Activated naive CD4-positive, alpha-beta T cell treated with anti-CD3 and anti-CD28 coated beads for 36 hours (primary cell): ENCODE data around the gene CDCA7. TPM values are rescaled to one million over a fixed set of nuclear protein-coding genes. Genes with fewer than 3 reads are reported as not detected.
"Not testable (repeated sequence)": the region's sequence is repeated elsewhere in the genome, so short reads cannot be mapped to it uniquely, and the experiment has no call there.

Experiments used
- CTCF ChIA-PET: fragments of 350-600 bp; sonication (Branson Sonifier 250); formaldehyde crosslinking; loops from one replicate; lab custom pipeline; 2021; ENCODE audit warnings: antibody characterized with exemption; lab: Charles Lee
- DNase-seq: peaks from one replicate; pipeline ENCODE4 v3.0.0-alpha.2; 2020
- H3K27ac Mint-ChIP-seq: one replicate; pipeline ENCODE4 v1.8.0; 2021; ENCODE audit warnings: mild to moderate bottlenecking, mixed read lengths
- H3K27me3 Mint-ChIP-seq: one replicate; pipeline ENCODE4 v1.8.0; 2021; ENCODE audit warnings: low read depth, mixed read lengths
- H3K36me3 Mint-ChIP-seq: one replicate; pipeline ENCODE4 v1.8.0; 2021; ENCODE audit warnings: low read depth, mixed read lengths
- H3K4me1 Mint-ChIP-seq: one replicate; pipeline ENCODE4 v1.8.0; 2021; ENCODE audit warnings: low read depth, mixed read lengths
- H3K4me3 Mint-ChIP-seq: one replicate; pipeline ENCODE4 v1.8.0; 2021; ENCODE audit warnings: mild to moderate bottlenecking, moderate library complexity, mixed read lengths
- H3K9me3 Mint-ChIP-seq: one replicate; pipeline ENCODE4 v1.8.0; 2021; ENCODE audit warnings: mixed read lengths
- intact Hi-C: fragments of 100-400 bp; cut with micrococcal nuclease; formaldehyde crosslinking; loops from one replicate; pipeline ENCODE4 v1.15.1; 2023
- total RNA-seq, 2 experiments: library from RNA; stranded (reverse); gene quantifications; one replicate each; pipeline ENCODE4 v1.2.3, GENCODE V29; 2021

Gene CDCA7
- 10 to 100 TPM; 74.0 to 74.7 TPM for total RNA-seq

GRCh38 chr2:173354582-173355131 lies at the start of gene CDCA7:
CDCA7 (plus strand) TSS chr2:173354872; CDS start chr2:173354964, 92 bp downstream.
- Mint-ChIP-seq H3K27me3 (peaks cover 51% of the 10 kb centered on the region), H3K9me3 (no peaks in the 10 kb centered on the region), H3K4me1 (peaks cover 14% of the 10 kb centered on the region), H3K27ac (peak within 1 kb of the TSS; percentile 85), H3K4me3 (peak within 1 kb of the TSS; percentile 83), H3K36me3 (peaks cover 29% of the 10 kb centered on the region)
- intact Hi-C loops = loop anchor here (1.0 to 10.0 kb wide), 8 partner anchors 16 to 973 kb away; partner anchors contain the start of genes OLA1 and SP3
- CTCF ChIA-PET = interaction anchor here (0.6 kb wide), 2 partner anchors 328 to 1372 kb away, joined by 3 to 7 read pairs; no protein-coding TSS in a partner anchor
- peak; percentile 77 for DNase-seq

GRCh38 chr2:173305303-173305702 lies 49.4 kb upstream of the CDCA7 start:
- DNase-seq = no peak
- peaks cover 2% of the 10 kb centered on the region for H3K27me3 Mint-ChIP-seq
- H3K4me3 Mint-ChIP-seq = no peak overlapping the region
- H3K4me1 Mint-ChIP-seq = no peaks in the 10 kb centered on the region
- H3K27ac Mint-ChIP-seq = no peak overlapping the region
- CTCF ChIA-PET = interaction anchor here (0.6 kb wide), 1 partner anchor 68 kb away, joined by 3 read pairs; no protein-coding TSS in a partner anchor
- peaks cover 3% of the 10 kb centered on the region for H3K9me3 Mint-ChIP-seq
- no peaks in the 10 kb centered on the region for H3K36me3 Mint-ChIP-seq
- intact Hi-C loops = no loop called here

GRCh38 chr2:173307293-173307692 lies 47.4 kb upstream of the CDCA7 start:
- Mint-ChIP-seq H3K27ac (no peak overlapping the region), H3K4me1 (no peaks in the 10 kb centered on the region), H3K27me3 (no peaks in the 10 kb centered on the region), H3K4me3 (no peak overlapping the region), H3K36me3 (no peaks in the 10 kb centered on the region), H3K9me3 (no peaks in the 10 kb centered on the region)
- intact Hi-C loops = no loop called here
- CTCF ChIA-PET = no interaction called here
- no peak for DNase-seq

- intact Hi-C loops, H3K4me1 Mint-ChIP-seq, H3K36me3 Mint-ChIP-seq, H3K27ac Mint-ChIP-seq, H3K9me3 Mint-ChIP-seq, DNase-seq, H3K4me3 Mint-ChIP-seq, H3K27me3 Mint-ChIP-seq, CTCF ChIA-PET: not testable (repeated sequence)
Measured at GRCh38 chr2:173309370-173309769, 45.3 kb upstream of the CDCA7 start.

GRCh38 chr2:173311844-173312606 lies 42.6 kb upstream of the CDCA7 start:
- no peaks in the 10 kb centered on the region for H3K27me3 Mint-ChIP-seq
- CTCF ChIA-PET = no interaction called here

GRCh38 chr2:173323371-173323770 lies 31.3 kb upstream of the CDCA7 start:
- no peak overlapping the region for H3K27ac Mint-ChIP-seq
- no peaks in the 10 kb centered on the region for H3K4me1 Mint-ChIP-seq
- intact Hi-C loops = no loop called here
- CTCF ChIA-PET = interaction anchor here (0.6 kb wide), 1 partner anchor 379 kb away, joined by 6 read pairs; no protein-coding TSS in a partner anchor
- H3K4me3 Mint-ChIP-seq = no peak overlapping the region
- H3K27me3 Mint-ChIP-seq = peaks cover 6% of the 10 kb centered on the region
- H3K36me3 Mint-ChIP-seq = peaks cover 2% of the 10 kb centered on the region
- DNase-seq = no peak
- peaks cover 17% of the 10 kb centered on the region for H3K9me3 Mint-ChIP-seq

More at GRCh38 chr2:173311844-173312606, 42.6 kb upstream of the CDCA7 start:
- intact Hi-C loops = no loop called here
- Mint-ChIP-seq H3K27ac (no peak overlapping the region), H3K4me3 (no peak overlapping the region), H3K9me3 (no peaks in the 10 kb centered on the region), H3K4me1 (no peaks in the 10 kb centered on the region), H3K36me3 (no peaks in the 10 kb centered on the region)
- DNase-seq = no peak

- Mint-ChIP-seq H3K27ac (no peak overlapping the region), H3K36me3 (peaks cover 6% of the 10 kb centered on the region), H3K4me3 (no peak overlapping the region), H3K4me1 (no peaks in the 10 kb centered on the region), H3K9me3 (peaks cover 26% of the 10 kb centered on the region), H3K27me3 (peaks cover 15% of the 10 kb centered on the region)
- DNase-seq = no peak
- intact Hi-C loops = no loop called here
- CTCF ChIA-PET = no interaction called here
Measured at GRCh38 chr2:173326806-173327205, 27.9 kb upstream of the CDCA7 start.

- DNase-seq = no peak
- no peak overlapping the region for H3K4me3 Mint-ChIP-seq
- no peaks in the 10 kb centered on the region for H3K4me1 Mint-ChIP-seq
- peaks cover 28% of the 10 kb centered on the region for H3K9me3 Mint-ChIP-seq
- intact Hi-C loops = no loop called here
- no peak overlapping the region for H3K27ac Mint-ChIP-seq
- peaks cover 6% of the 10 kb centered on the region for H3K36me3 Mint-ChIP-seq
- CTCF ChIA-PET = no interaction called here
- peaks cover 15% of the 10 kb centered on the region for H3K27me3 Mint-ChIP-seq
Measured at GRCh38 chr2:173327421-173327820, 27.3 kb upstream of the CDCA7 start.

- H3K36me3 Mint-ChIP-seq, H3K4me3 Mint-ChIP-seq, intact Hi-C loops, H3K4me1 Mint-ChIP-seq, DNase-seq, H3K27ac Mint-ChIP-seq, CTCF ChIA-PET: not testable (repeated sequence)
- Mint-ChIP-seq H3K27me3 (peaks cover 11% of the 10 kb centered on the region), H3K9me3 (peaks cover 31% of the 10 kb centered on the region)
Measured at GRCh38 chr2:173333003-173333402, 21.7 kb upstream of the CDCA7 start.

- no peaks in the 10 kb centered on the region for H3K36me3 Mint-ChIP-seq
- no peak overlapping the region for H3K4me3 Mint-ChIP-seq
- DNase-seq = no peak
- intact Hi-C loops = no loop called here
- no peaks in the 10 kb centered on the region for H3K4me1 Mint-ChIP-seq
- peaks cover 11% of the 10 kb centered on the region for H3K27me3 Mint-ChIP-seq
- peaks cover 5% of the 10 kb centered on the region for H3K9me3 Mint-ChIP-seq
- no peak overlapping the region for H3K27ac Mint-ChIP-seq
- CTCF ChIA-PET = no interaction called here
Measured at GRCh38 chr2:173339807-173340206, 14.9 kb upstream of the CDCA7 start.

GRCh38 chr2:173343921-173344320 lies 10.8 kb upstream of the CDCA7 start:
- no peaks in the 10 kb centered on the region for H3K4me1 Mint-ChIP-seq
- peaks cover 3% of the 10 kb centered on the region for H3K27me3 Mint-ChIP-seq
- peaks cover 13% of the 10 kb centered on the region for H3K9me3 Mint-ChIP-seq
- intact Hi-C loops = no loop called here
- no peak overlapping the region for H3K4me3 Mint-ChIP-seq
- no peak for DNase-seq
- no peak overlapping the region for H3K27ac Mint-ChIP-seq
- CTCF ChIA-PET = no interaction called here
- H3K36me3 Mint-ChIP-seq = peaks cover 3% of the 10 kb centered on the region

GRCh38 chr2:173346035-173346434 lies 8.6 kb upstream of the CDCA7 start:
- Mint-ChIP-seq H3K9me3 (peaks cover 13% of the 10 kb centered on the region), H3K36me3 (peaks cover 3% of the 10 kb centered on the region), H3K4me3 (no peak overlapping the region), H3K27ac (no peak overlapping the region), H3K4me1 (no peaks in the 10 kb centered on the region), H3K27me3 (peaks cover 14% of the 10 kb centered on the region)
- CTCF ChIA-PET = no interaction called here
- DNase-seq = no peak
- intact Hi-C loops = no loop called here
